ACC112 (cell line): Measurements from ENCODE around the gene PRPS1L1.

Experiments
- H2AFZ ChIP-seq: fragments of 200-600 bp; sonication (generic); one replicate; pipeline ENCODE4 v1.6.0; 2017; ENCODE audit warnings: antibody characterized with exemption, low read length; ENCODE audit not compliant: unreplicated experiment
- H3K27ac ChIP-seq: fragments of 200-600 bp; sonication (generic); 2 replicates; pipeline ENCODE4 v1.5.1; 2014; ENCODE audit warnings: low read depth, mild to moderate bottlenecking, antibody characterized with exemption, low read length, moderate library complexity
- H3K27me3 ChIP-seq: fragments of 200-600 bp; sonication (generic); 2 replicates; pipeline ENCODE4 v1.6.1; 2014; ENCODE audit warnings: mild to moderate bottlenecking, antibody characterized with exemption, low read length, moderate library complexity, mixed read lengths; ENCODE audit not compliant: insufficient read depth
- H3K36me3 ChIP-seq: fragments of 200-600 bp; sonication (generic); 2 replicates; pipeline ENCODE4 v1.6.1; 2016; ENCODE audit warnings: mild to moderate bottlenecking, antibody characterized with exemption, low read length, moderate library complexity, mixed read lengths; ENCODE audit not compliant: insufficient read depth
- H3K4me1 ChIP-seq: fragments of 200-600 bp; sonication (generic); one replicate; pipeline ENCODE4 v1.6.1; 2016; ENCODE audit warnings: low read length, mixed read lengths; ENCODE audit not compliant: insufficient read depth, unreplicated experiment, control insufficient read depth
- H3K4me3 ChIP-seq: fragments of 200-600 bp; sonication (generic); 2 replicates; pipeline ENCODE4 v1.5.1; 2014; ENCODE audit warnings: mild to moderate bottlenecking, low read depth, low read length
- H3K79me2 ChIP-seq: fragments of 200-600 bp; sonication (generic); one replicate; pipeline ENCODE4 v1.6.0; 2016; ENCODE audit warnings: low read length; ENCODE audit not compliant: control insufficient read depth, unreplicated experiment, insufficient read depth

PRPS1L1 gene

DNA sequence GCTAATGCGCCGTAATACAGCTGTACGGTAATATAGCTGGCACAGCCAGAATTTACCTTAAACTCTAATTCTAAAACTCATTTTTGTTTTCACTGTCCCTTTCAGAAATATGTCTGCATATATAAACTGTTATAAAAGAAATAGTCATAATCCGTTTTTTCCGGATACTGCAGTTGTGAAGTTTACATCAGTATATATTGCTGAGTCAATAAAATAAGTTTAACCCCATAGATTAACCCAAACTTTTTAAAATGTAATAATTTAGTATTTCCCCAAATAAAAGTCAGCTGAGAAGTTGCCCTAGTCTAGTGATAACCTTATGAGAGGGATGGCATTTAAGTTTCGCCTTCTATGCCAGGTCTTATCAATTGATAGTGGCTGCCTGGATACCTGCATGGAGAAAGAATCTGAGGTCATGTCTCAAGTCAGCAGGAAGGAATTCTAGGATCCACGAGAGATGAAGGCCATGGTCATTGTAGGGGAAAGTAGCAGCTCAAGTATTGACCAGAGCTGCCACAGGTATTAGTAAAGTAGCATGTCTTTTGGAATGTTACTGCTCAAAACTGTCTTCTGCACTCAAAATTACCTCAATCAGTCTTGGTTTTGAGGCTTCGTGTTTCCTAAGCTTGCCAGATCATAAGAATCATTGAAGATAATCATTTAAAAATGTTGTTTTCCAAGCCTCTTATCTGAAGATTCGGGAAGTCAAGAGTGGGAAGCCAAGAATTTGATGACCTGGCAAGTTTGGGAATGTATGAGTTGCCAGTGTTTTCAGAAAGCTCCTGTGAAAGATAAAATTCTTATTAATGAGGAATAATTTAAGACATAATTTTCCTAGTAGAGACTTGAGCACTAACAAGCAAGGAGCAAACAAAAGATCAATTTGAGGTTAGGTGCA, 10.8 kb downstream of the PRPS1L1 start:
- H3K27me3 ChIP-seq = no peaks in the 10 kb centered on the region
- H3K79me2 ChIP-seq = no peaks in the 10 kb centered on the region
- no peak overlapping the region for H3K4me3 ChIP-seq
- no peaks in the 10 kb centered on the region for H3K36me3 ChIP-seq
- no peak overlapping the region for H3K27ac ChIP-seq
- peaks cover 36% of the 10 kb centered on the region for H3K4me1 ChIP-seq
- no peak overlapping the region for H2AFZ ChIP-seq

DNA sequence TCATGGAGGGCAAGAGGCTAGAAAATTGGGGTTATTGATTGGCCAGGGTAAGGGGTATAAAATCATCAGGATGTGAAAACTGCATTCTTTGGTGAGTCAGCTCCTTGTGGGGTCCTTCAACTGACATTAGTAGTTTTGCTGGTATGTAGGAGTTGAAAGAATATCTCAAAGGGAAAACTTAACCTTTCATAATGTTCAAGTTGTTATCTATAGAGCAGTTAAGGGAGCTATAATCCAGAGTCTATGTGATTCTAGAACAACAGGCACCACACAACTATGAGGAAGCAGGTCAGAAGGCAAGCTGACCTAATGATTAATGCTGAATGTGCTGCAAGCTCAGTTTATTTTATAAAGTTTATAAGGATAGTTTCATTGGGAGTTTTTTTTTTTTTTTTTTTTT, 13.7 kb downstream of the PRPS1L1 start:
- H3K27ac ChIP-seq = no peak overlapping the region
- peaks cover 19% of the 10 kb centered on the region for H3K4me1 ChIP-seq
- H3K79me2 ChIP-seq = no peaks in the 10 kb centered on the region
- no peak overlapping the region for H3K4me3 ChIP-seq
- H3K36me3 ChIP-seq = no peaks in the 10 kb centered on the region
- H2AFZ ChIP-seq = no peak overlapping the region
- no peaks in the 10 kb centered on the region for H3K27me3 ChIP-seq

DNA sequence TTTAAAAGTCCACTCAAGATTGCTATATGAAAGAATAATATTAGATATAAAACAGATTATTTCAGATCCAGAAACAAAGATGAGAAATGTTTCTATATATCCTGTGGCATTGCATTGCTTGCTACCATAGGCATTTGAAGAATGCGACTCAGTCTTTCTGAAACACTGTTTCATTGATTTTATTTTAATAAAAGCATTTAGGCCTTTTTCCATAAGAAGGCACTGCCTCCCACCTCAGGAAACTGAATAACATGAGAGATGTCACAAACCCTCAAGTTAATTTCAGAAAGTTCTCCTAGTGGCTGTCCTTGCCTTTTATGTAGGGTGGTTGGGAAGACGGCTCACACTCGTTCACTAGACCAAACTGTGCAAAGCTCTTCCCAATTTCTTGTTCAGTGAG, 23.3 kb downstream of the PRPS1L1 start:
- no peak overlapping the region for H3K27ac ChIP-seq
- H3K4me3 ChIP-seq = no peak overlapping the region
- no peak overlapping the region for H2AFZ ChIP-seq
- no peaks in the 10 kb centered on the region for H3K4me1 ChIP-seq
- H3K79me2 ChIP-seq = no peaks in the 10 kb centered on the region
- H3K36me3 ChIP-seq = no peaks in the 10 kb centered on the region
- H3K27me3 ChIP-seq = no peaks in the 10 kb centered on the region

DNA sequence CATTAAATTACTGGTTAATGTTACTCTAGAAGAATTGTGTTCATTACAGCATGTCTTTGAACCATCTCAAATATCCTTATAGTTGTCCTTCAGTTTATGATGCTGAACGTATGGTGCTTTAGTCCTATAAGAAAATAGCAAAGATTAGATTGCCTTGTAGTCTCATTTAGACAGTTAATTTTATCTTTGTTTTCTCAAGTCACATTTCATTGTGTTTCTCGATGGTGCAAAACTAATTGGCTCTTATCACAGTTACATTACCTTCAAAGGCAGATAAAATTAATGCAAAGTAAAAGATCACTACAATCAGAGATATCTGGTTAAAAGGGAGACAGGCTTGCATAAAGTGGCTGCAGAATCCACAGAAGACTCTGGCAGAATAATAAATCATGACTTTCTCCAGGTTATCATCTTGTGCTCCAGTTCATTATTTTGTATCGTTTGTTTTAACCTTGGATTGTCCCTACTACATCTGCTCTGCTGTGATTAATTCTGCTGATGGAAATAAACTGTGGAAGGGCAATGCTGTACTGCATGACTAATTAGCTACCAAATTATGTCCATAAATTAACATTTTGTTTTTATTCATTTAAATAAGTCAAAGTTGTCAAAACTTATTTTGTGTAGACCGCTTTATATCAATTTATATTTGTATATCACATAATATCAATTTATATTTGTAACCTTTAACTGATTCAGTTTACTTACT, 24.2 kb downstream of the PRPS1L1 start:
- H3K4me1 ChIP-seq = no peaks in the 10 kb centered on the region
- H2AFZ ChIP-seq = no peak overlapping the region
- no peak overlapping the region for H3K4me3 ChIP-seq
- no peaks in the 10 kb centered on the region for H3K79me2 ChIP-seq
- no peak overlapping the region for H3K27ac ChIP-seq
- no peaks in the 10 kb centered on the region for H3K36me3 ChIP-seq
- H3K27me3 ChIP-seq = no peaks in the 10 kb centered on the region

DNA sequence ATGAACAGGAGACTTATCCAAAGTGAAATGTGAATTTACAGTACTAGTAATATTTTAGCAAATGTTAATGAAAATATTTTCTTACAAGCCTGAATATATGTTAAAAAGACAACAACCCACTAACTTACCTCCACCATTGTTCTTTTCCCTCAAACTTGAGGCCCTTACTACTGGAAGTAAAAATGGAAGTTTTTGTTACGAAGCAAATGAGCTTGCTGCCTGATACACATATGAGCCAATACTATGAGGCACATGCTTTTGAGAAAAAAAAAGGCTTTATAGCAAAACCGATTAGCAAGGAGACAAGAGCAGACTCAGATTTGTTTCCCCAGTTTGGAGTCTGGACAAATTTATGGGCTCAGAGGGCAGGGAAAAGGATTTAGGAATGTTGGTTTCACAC, 29.0 kb downstream of the PRPS1L1 start:
- Histone ChIP-seq H3K27me3 (no peaks in the 10 kb centered on the region), H3K27ac (no peak overlapping the region), H3K4me3 (no peak overlapping the region), H2AFZ (no peak overlapping the region), H3K36me3 (no peaks in the 10 kb centered on the region), H3K79me2 (no peaks in the 10 kb centered on the region), H3K4me1 (no peaks in the 10 kb centered on the region)

DNA sequence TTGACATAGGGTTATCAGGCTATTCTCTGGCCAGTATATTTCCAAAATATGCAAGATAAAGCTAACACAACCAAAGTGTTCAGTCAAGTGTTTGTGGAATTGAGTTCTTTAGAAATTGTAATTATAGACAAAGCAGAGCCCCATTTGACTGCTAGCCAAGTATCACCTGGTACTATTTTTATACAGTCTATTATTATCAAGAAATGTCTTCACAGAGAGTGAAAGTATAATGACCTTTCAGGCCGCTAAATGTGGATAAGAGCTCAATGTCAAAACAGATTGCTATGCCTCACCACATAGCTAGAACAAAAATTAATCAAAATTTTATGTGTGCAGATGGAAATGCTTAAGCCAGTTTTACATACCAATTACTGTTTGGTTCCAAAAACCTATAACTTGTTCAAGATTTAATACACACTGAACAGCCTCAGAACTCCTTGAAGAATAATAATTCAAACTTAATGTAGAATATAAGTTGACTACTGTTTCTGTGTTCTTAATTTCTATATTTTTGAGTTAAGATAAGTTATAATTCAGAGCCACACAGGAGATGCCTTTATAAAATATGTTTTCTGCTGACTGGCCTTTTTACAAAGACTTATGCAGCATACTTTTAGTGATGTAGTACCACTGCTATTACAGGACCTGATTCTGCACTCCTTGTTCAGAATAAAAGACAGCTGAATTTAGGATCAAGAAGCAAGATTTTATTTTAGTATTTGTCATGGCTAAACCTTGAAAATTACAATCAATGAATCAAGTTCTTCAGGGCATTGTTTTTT, 31.0 kb downstream of the PRPS1L1 start:
- no peak overlapping the region for H3K27ac ChIP-seq
- H3K4me3 ChIP-seq = no peak overlapping the region
- no peaks in the 10 kb centered on the region for H3K36me3 ChIP-seq
- H3K4me1 ChIP-seq = no peaks in the 10 kb centered on the region
- H3K27me3 ChIP-seq = no peaks in the 10 kb centered on the region
- H2AFZ ChIP-seq = no peak overlapping the region
- no peaks in the 10 kb centered on the region for H3K79me2 ChIP-seq

DNA sequence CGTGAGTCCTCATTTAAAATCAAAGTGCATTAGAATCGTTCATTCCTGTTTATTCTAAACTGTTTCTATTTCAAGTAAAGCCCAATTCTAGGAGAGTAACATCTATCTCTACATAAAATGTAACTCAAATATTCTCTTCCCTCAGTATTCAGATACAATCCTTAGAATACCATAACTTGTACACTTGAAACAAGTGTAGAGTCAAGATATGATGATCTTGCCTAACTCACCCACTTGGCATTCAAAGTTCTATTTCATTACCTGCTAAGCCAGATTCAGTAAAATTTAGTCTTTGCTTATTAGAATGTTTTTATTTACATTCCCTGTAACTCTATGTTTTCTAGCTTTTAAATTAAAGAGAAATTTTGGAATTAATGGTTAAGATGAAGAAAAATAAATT, 31.6 kb downstream of the PRPS1L1 start:
- Histone ChIP-seq H2AFZ (no peak overlapping the region), H3K4me1 (no peaks in the 10 kb centered on the region), H3K27ac (no peak overlapping the region), H3K36me3 (no peaks in the 10 kb centered on the region), H3K4me3 (no peak overlapping the region), H3K79me2 (no peaks in the 10 kb centered on the region), H3K27me3 (no peaks in the 10 kb centered on the region)

DNA sequence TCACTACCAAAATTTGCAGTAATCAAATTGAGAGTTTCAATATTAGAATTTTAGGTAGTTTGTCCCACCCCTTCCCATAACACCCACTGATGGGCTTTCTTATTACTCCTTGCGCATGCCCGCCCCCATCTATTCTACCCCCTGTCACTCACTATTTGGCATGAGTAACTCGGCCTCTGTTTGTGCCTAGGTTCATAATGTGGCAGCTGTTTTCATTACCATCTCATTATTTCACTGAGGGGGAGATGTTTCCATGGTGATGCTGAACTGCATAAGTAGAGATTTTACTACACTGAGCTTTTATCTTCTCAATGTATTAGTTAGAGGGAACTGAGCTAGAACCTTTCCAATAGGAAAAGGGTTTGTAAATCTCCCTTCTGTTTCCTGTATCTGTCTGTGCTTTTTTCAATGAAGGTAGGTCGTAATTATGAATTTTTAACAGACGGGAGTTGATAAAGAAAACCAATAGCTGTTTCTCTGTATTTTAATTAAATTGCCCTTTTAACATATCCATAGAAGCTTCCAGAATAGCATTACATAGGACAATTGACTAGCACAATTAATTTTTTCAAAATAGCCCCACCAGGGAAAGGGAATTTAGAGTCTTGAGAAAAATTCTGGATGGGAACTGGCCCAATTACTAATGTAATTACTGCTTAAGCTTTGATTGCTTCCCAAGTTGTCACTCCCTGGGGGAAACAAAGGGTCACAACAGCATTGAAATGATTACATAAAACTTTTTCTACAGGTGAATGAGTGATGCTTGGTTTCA, 33.4 kb downstream of the PRPS1L1 start:
- Histone ChIP-seq H3K79me2 (no peaks in the 10 kb centered on the region), H3K27me3 (no peaks in the 10 kb centered on the region), H3K4me3 (no peak overlapping the region), H2AFZ (no peak overlapping the region), H3K27ac (no peak overlapping the region), H3K4me1 (no peaks in the 10 kb centered on the region), H3K36me3 (no peaks in the 10 kb centered on the region)

DNA sequence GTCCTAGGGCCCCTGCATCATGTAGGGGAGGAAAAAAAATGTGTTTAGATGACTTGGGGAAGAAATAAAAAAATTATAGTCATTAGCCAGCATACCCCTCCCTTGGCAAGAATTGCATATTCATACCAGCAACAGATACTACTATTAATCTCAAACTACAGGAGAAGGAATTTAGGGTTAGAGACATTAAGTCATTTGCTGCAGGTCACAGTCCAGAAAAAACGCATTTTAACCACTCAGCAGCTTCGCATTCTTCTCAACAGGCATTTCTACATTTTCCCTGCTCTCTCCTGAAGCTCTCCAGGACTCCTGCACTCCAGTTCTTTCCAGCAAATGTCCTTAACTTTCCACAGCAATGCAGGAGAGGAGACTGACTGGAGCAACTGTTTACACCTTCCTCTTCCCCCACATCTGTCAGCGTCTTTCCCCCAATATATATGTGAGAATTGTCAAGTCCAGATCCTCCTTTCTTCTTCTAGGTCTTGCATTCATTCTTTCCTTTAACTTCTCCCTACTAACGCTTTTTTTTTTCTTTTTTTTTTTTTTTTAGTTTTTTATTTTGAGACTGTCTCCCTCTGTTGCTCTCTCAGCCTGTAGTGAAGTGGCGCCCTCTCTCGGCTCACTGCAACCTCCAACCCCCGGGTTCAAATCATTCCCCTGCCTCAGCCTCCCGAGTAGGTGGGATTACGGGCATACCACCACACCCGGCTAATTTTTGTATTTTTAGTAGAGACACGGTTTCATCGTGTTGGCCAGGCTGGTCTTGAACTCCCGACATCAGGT, 35.6 kb downstream of the PRPS1L1 start:
- H3K36me3 ChIP-seq = no peaks in the 10 kb centered on the region
- H3K27ac ChIP-seq = no peak overlapping the region
- peaks cover 6% of the 10 kb centered on the region for H3K4me1 ChIP-seq
- no peak overlapping the region for H3K4me3 ChIP-seq
- H3K79me2 ChIP-seq = no peaks in the 10 kb centered on the region
- H2AFZ ChIP-seq = peak overlapping the region; percentile 3
- no peaks in the 10 kb centered on the region for H3K27me3 ChIP-seq
